DND-41 (cell line): ENCODE measurements around the gene TTC28.

ENCODE experiments used
- ATAC-seq: fragments of 200-7000 bp; cut with Tn5 transposase; 3 replicates; pipeline ENCODE4 v1.9.1; 2021; ENCODE audit warnings: low read depth; ENCODE audit not compliant: insufficient read depth
- DNase-seq: peaks from one replicate; pipeline ENCODE4 v3.0.0-alpha.2; 2020
- H2AFZ ChIP-seq: 2 replicates; pipeline ENCODE4 v1.6.0; 2012; ENCODE audit warnings: low read depth, low read length
- H3K27ac ChIP-seq: 2 replicates; pipeline ENCODE4 v1.5.1; 2012; ENCODE audit warnings: low read length, inconsistent platforms
- H3K27me3 ChIP-seq: fragments of 200-600 bp; sonication (generic); 2 replicates; pipeline ENCODE4 v1.6.0; 2012; ENCODE audit warnings: low read length, mild to moderate bottlenecking, inconsistent platforms; ENCODE audit not compliant: insufficient read depth, poor library complexity
- H3K36me3 ChIP-seq: 2 replicates; pipeline ENCODE4 v1.5.1; 2012; ENCODE audit warnings: low read length, inconsistent platforms; ENCODE audit not compliant: insufficient read depth
- H3K4me1 ChIP-seq: 2 replicates; pipeline ENCODE4 v1.5.1; 2012; ENCODE audit warnings: mild to moderate bottlenecking, low read length; ENCODE audit not compliant: insufficient read depth
- H3K4me2 ChIP-seq: 2 replicates; pipeline ENCODE4 v1.6.0; 2012; ENCODE audit warnings: mild to moderate bottlenecking, moderate library complexity, low read length, inconsistent platforms; ENCODE audit not compliant: insufficient read depth
- H3K4me3 ChIP-seq, 2 experiments: fragments of 200-600 bp in 1 of 2; shearing (Covaris generic) in 1 of 2; 2 replicates each; pipeline ENCODE4 v1.5.1; 2012 to 2016; ENCODE audit warnings: inconsistent platforms in 2 of 2, low read length in 2 of 2, mild to moderate bottlenecking in 2 of 2, low read depth in 1 of 2, moderate library complexity in 1 of 2
- H3K79me2 ChIP-seq: 2 replicates; pipeline ENCODE4 v1.6.0; 2012; ENCODE audit warnings: low read length, inconsistent platforms; ENCODE audit not compliant: insufficient read depth
- H3K9ac ChIP-seq: 2 replicates; pipeline ENCODE4 v1.6.0; 2012; ENCODE audit warnings: low read depth, mild to moderate bottlenecking, inconsistent platforms, low read length, moderate library complexity
- H3K9me3 ChIP-seq: 2 replicates; pipeline ENCODE4 v1.5.1; 2012; ENCODE audit warnings: low read length, moderate library complexity, mild to moderate bottlenecking, inconsistent platforms; ENCODE audit not compliant: insufficient read depth, severe bottlenecking
- H4K20me1 ChIP-seq: 2 replicates; pipeline ENCODE4 v1.6.0; 2012; ENCODE audit warnings: low read length; ENCODE audit not compliant: insufficient read depth
- CTCF ChIP-seq: IDR thresholded peaks from 2 replicates; pipeline ENCODE4 v1.5.1; 2012; ENCODE audit warnings: borderline replicate concordance, low read length, moderate library complexity, mild to moderate bottlenecking; ENCODE audit not compliant: poor library complexity, severe bottlenecking; ENCODE audit errors: extremely low read depth
- EZH2 ChIP-seq: IDR thresholded peaks from 3 replicates; pipeline ENCODE4 v1.6.1; 2012; ENCODE audit warnings: borderline replicate concordance, low read depth, mild to moderate bottlenecking, moderate library complexity, low read length, inconsistent platforms; ENCODE audit not compliant: severe bottlenecking

TTC28 gene

GRCh38 chr22:27996981-27997380 lies 682.7 kb downstream of the TTC28 start:
- DNase-seq (no peak), ATAC-seq (no peak)
- TF ChIP-seq CTCF (no peak), EZH2 (no peak)
- Histone ChIP-seq H3K27me3 (no peaks in the 10 kb centered on the region), H3K36me3 (peaks cover 97% of the 10 kb centered on the region), H3K27ac (no peak overlapping the region), H4K20me1 (0 out of 2 replicates have a peak, but pooled peaks cover 6% of the 10 kb centered on the region), H3K9ac (no peak overlapping the region), H3K4me3 (no peak overlapping the region), H3K4me1 (no peaks in the 10 kb centered on the region), H3K79me2 (no peaks in the 10 kb centered on the region), H3K4me2 (no peak overlapping the region), H2AFZ (no peak overlapping the region), H3K9me3 (no peaks in the 10 kb centered on the region)

- no peak for ATAC-seq
- Histone ChIP-seq H3K79me2 (no peaks in the 10 kb centered on the region), H2AFZ (no peak overlapping the region), H3K27me3 (no peaks in the 10 kb centered on the region), H3K9me3 (no peaks in the 10 kb centered on the region), H4K20me1 (0 out of 2 replicates have a peak, but pooled peaks cover 6% of the 10 kb centered on the region), H3K27ac (no peak overlapping the region), H3K9ac (no peak overlapping the region), H3K4me2 (no peak overlapping the region), H3K36me3 (peaks cover 99% of the 10 kb centered on the region), H3K4me1 (no peaks in the 10 kb centered on the region), H3K4me3 (no peak overlapping the region)
- no peak for TF ChIP-seq CTCF
- no peak for TF ChIP-seq EZH2
- no peak for DNase-seq
These were observed 683.1 kb downstream of the TTC28 start for GRCh38 chr22:27996529-27996925.

DNA sequence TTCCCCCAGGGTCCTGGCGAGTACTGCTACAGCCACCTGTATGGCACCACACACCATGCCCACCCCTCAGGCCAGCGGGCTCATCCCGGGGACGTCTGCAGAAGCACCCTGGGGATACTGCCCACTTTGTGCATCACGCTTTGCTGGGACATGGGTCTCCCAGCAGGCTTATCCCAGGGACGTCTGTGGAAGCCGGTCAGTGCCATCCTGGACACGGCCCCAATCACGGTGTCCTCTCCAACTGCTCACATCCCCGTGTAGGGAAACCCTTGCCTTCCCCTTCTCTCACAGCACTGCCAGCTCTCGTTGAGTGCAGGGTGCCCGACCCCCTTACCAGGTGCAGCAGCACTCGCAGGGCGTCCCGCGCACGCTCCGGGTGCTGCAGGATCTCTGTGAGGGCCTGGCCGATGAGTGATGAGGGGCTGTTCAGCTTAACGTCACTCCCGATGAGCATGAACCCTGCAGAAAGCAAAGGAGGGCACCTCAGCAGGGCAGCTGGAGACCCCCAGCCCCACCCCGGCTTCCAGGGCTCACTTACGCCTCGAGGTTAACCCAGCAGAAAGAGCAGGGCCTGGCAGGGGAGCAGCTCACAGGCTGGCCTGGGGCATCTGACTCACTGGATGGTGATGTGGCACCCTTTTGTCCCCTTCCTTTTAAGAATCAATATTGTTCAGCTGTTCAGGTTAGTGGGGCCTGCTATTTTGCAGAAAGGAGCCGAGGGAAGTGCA lies 683.7 kb downstream of the TTC28 start:
- H3K4me2 ChIP-seq = no peak overlapping the region
- no peak for DNase-seq
- H3K9ac ChIP-seq = no peak overlapping the region
- no peaks in the 10 kb centered on the region for H3K9me3 ChIP-seq
- no peaks in the 10 kb centered on the region for H3K27me3 ChIP-seq
- 0 out of 2 replicates have a peak, but pooled peaks cover 5% of the 10 kb centered on the region for H4K20me1 ChIP-seq
- H3K4me1 ChIP-seq = no peaks in the 10 kb centered on the region
- ATAC-seq = no peak
- no peak overlapping the region for H3K4me3 ChIP-seq
- H3K27ac ChIP-seq = no peak overlapping the region
- H3K36me3 ChIP-seq = peaks cover 99% of the 10 kb centered on the region
- no peaks in the 10 kb centered on the region for H3K79me2 ChIP-seq
- no peak for TF ChIP-seq EZH2
- TF ChIP-seq CTCF = no peak
- no peak overlapping the region for H2AFZ ChIP-seq
